HT-29 (cell line): ENCODE measurements around the gene XRCC4. TPM values are rescaled to one million over a fixed set of nuclear protein-coding genes. Genes with fewer than 3 reads are reported as not detected.
"Not testable (repeated sequence)": the region's sequence is repeated elsewhere in the genome, so short reads cannot be mapped to it uniquely, and the experiment has no call there.

ENCODE experiments used
- DNase-seq: peaks from one replicate; pipeline ENCODE4 v3.0.0-alpha.2; 2015; ENCODE audit warnings: low spot score
- total RNA-seq: library from RNA; depleted of rRNA; stranded (reverse); fragments of >200 nt; shearing (Covaris generic); gene quantifications from 2 replicates; pipeline ENCODE4 v1.2.3, GENCODE V29; 2014

The XRCC4 gene
- total RNA-seq, 1 experiment from 2014 or later = 4.4 TPM

- DNase-seq = no peak
Measured at GRCh38 chr5:83115816-83116215, 38.5 kb downstream of the XRCC4 start.

- no peak for DNase-seq
Measured at GRCh38 chr5:83118471-83118870, 41.1 kb downstream of the XRCC4 start.

- DNase-seq = no peak
Measured at GRCh38 chr5:83118976-83119375, 41.6 kb downstream of the XRCC4 start.

- no peak for DNase-seq
Measured at GRCh38 chr5:83124593-83124992, 47.2 kb downstream of the XRCC4 start.

- DNase-seq = peak; percentile 4
Measured at GRCh38 chr5:83125560-83125959, 48.2 kb downstream of the XRCC4 start.

- no peak for DNase-seq
Measured at GRCh38 chr5:83126501-83126900, 49.2 kb downstream of the XRCC4 start.

- DNase-seq = no peak
Measured at GRCh38 chr5:83133797-83134196, 56.5 kb downstream of the XRCC4 start.

- no peak for DNase-seq
Measured at GRCh38 chr5:83142526-83142925, 65.2 kb downstream of the XRCC4 start.

- no peak for DNase-seq
Measured at GRCh38 chr5:83145241-83145640, 67.9 kb downstream of the XRCC4 start.

- no peak for DNase-seq
Measured at GRCh38 chr5:83145882-83146331, 68.6 kb downstream of the XRCC4 start.

GRCh38 chr5:83146441-83146840 is 69.1 kb downstream of the XRCC4 start:
- no peak for DNase-seq

- DNase-seq = no peak
Measured at GRCh38 chr5:83147593-83147992, 70.2 kb downstream of the XRCC4 start.

GRCh38 chr5:83148370-83148769 is 71.0 kb downstream of the XRCC4 start:
- DNase-seq = no peak

- no peak for DNase-seq
Measured at GRCh38 chr5:83149671-83150070, 72.3 kb downstream of the XRCC4 start.

- DNase-seq = no peak
Measured at GRCh38 chr5:83151821-83152220, 74.5 kb downstream of the XRCC4 start.

GRCh38 chr5:83152996-83153395 is 75.6 kb downstream of the XRCC4 start:
- DNase-seq = not testable (repeated sequence)

- no peak for DNase-seq
Measured at GRCh38 chr5:83156001-83156400, 78.7 kb downstream of the XRCC4 start.

GRCh38 chr5:83157163-83157562 is 79.8 kb downstream of the XRCC4 start:
- DNase-seq = no peak

GRCh38 chr5:83162601-83163000 is 85.3 kb downstream of the XRCC4 start:
- no peak for DNase-seq

GRCh38 chr5:83167538-83167937 is 90.2 kb downstream of the XRCC4 start:
- DNase-seq = no peak

GRCh38 chr5:83169571-83170337 is 92.4 kb downstream of the XRCC4 start:
- DNase-seq = no peak

GRCh38 chr5:83172011-83172410 is 94.7 kb downstream of the XRCC4 start:
- DNase-seq = no peak

- no peak for DNase-seq
Measured at GRCh38 chr5:83172655-83173054, 95.3 kb downstream of the XRCC4 start.

GRCh38 chr5:83173826-83174225 is 96.5 kb downstream of the XRCC4 start:
- no peak for DNase-seq
